ENCODE data around the gene EXOC6B.

Gene EXOC6B

DNA sequence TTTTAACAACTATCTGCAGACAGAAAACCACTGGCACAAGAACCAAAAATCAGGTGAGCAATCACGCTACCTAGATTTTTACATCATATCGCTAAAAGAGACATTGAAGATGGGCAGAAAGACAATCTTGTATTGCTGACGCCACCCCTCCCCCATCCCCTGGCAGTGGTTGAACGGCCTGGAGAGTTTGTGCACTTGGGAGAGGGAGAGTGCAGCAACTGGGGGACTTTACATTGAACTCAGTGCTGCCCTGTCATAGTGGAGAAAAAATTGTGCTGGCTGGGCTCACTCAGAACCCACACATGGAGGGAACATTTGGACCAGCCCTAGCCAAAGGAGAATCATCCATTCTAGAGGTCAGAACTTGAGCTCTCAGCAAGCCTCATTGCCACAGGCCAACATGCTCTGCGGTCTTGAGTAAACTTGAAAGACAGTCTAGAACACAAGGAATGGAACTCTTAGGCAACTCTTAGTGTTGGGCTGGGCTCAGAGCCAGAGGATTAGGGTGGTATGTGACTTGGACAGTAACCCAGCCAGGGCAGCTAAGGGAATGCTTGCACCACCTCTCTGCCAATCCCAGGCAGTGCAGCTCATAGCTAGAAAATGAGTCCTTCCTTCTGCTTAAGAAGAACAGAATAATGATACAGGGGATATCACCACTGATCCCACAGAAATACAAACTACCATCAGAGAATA, 458.2 kb downstream of the EXOC6B start:
- no peak for DNase-seq (ENCODE audit: low read depth in 2 of 2)

DNA sequence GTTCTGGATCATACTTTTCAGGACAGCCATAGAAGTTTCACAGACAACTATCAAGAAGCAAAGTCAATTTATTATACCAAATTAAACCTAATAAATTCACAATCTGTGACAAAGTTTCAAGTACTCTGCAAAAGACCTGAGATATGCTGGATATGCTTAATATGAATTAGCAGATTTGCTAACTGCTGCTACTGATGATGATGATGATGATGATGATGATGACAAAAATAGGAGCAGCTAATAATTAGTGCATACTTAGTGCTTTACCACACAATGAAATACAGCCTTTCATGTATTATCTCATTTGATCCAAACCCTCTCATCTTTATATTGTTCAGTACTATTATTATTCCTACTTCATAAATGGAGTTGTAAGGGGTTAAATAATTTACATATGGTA, 462.4 kb downstream of the EXOC6B start:
- DNase-seq (ENCODE audit: low read depth in 2 of 2): no peak

DNA sequence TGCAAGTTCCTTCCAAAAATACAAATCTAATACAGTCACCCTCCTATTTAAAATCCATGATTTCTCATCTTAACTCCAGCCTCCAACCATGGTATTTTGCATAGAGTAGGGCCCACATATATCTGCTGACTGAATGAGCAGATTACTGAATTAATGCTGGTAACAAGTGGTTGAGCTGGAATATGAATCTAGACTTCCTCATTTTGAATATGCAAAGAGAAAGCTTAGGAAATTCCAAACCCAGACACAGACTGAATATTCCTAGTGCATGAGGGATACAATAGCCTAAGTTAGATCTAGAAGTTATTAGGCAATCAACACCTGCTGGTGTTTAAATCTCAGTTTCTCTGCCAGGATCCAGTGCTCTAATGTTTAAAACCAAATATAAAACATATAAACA, 463.1 kb downstream of the EXOC6B start:
- no peak for DNase-seq (ENCODE audit: low read depth in 2 of 2)

GRCh38 chr2:72361521-72361920, 464.3 kb downstream of the EXOC6B start:
- DNase-seq (ENCODE audit: low read depth in 2 of 2): no peak

- no peak for DNase-seq (ENCODE audit: low read depth in 2 of 2)
Measured at GRCh38 chr2:72361042-72361441, 464.8 kb downstream of the EXOC6B start.

DNA sequence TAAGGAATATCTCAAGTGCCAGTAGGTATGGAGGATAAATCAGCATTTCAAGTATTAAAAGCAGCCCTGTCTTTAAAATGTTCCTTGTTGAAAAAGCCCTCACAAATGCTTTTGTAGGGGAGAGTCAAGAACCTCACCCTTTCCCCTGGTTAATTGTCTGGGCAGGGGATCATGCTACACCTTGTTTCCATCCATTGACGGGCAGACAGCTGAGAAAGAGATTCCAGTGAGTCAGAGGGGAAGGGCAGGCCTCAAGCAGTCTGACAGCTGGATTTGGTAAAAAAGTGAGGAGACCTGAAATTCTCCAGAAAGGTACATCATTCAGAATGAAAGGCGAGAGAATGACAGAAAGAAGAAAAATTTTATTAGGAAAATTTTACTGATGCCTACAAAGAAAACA, 475.0 kb downstream of the EXOC6B start:
- DNase-seq (ENCODE audit: low read depth in 2 of 2): no peak

- no peak for DNase-seq (ENCODE audit: low read depth in 2 of 2)
Measured at GRCh38 chr2:72349016-72349415, 476.8 kb downstream of the EXOC6B start.

GRCh38 chr2:72347081-72347480, 478.8 kb downstream of the EXOC6B start:
- no peak for DNase-seq (ENCODE audit: low read depth in 2 of 2)

GRCh38 chr2:72341639-72342038, 484.2 kb downstream of the EXOC6B start:
- DNase-seq (ENCODE audit: low read depth in 2 of 2): no peak

DNA sequence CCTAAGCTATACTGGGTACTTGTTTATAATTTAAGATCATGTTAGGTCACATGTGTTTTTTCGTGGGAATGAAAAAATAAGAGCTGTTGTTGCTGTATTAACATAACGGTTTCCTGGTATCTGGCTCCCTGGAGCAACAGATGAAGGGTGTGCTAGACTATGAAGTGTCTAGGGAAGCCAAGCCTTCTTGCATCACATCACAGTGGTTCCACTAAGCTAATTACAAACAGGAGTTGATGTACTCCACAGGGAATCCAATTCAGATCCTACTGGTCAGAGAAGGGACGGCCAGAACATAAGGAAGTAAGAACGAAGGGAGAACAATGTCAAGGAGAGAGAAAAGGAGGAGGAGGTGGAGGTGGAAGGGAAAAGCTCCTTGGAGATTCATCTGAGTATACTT, 485.2 kb downstream of the EXOC6B start:
- DNase-seq (ENCODE audit: low read depth in 2 of 2): no peak

DNA sequence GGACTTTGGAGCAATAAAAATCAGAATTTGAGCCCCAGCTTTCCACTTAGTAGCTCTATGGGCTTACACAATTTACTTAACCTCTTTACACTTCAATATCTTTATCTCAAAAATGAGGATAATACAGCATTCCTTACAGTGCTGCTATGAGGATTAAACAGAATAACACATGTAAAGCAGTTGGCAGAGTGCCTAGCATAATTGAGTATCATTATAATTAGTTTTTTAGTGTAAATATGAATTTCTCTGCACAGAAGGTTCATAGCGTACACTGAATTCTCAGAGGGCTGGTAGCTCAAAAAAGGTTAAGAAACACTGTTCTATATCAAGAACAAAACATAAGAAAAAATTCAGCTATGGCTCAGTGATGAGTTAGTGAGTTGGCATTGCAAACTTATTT, 487.8 kb downstream of the EXOC6B start:
- no peak for DNase-seq (ENCODE audit: low read depth in 2 of 2)

DNA sequence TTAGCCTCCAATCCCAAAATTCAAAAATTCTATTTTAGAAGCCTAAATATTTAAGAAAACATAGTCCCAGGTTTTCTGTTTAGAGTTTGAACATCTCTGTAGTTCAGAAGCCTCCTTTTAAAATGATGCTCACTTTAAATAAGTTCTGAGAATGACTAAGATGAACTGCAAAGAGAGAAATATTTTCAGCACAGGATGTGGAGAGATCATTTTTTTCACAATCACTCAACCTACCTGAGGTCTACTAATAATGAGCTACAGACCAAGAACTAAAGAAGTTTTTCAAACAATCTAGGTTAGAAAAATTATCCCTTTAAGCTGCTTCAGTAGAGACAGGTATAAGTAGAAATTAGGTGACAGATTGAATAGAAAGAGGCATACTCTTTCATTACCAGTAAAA, 493.1 kb downstream of the EXOC6B start:
- no peak for DNase-seq (ENCODE audit: low read depth in 2 of 2)

- no peak for DNase-seq (ENCODE audit: low read depth in 2 of 2)
Measured at GRCh38 chr2:72330652-72331051, 495.2 kb downstream of the EXOC6B start.

GRCh38 chr2:72326759-72327158, 499.1 kb downstream of the EXOC6B start:
- no peak for DNase-seq (ENCODE audit: low read depth in 2 of 2)

DNA sequence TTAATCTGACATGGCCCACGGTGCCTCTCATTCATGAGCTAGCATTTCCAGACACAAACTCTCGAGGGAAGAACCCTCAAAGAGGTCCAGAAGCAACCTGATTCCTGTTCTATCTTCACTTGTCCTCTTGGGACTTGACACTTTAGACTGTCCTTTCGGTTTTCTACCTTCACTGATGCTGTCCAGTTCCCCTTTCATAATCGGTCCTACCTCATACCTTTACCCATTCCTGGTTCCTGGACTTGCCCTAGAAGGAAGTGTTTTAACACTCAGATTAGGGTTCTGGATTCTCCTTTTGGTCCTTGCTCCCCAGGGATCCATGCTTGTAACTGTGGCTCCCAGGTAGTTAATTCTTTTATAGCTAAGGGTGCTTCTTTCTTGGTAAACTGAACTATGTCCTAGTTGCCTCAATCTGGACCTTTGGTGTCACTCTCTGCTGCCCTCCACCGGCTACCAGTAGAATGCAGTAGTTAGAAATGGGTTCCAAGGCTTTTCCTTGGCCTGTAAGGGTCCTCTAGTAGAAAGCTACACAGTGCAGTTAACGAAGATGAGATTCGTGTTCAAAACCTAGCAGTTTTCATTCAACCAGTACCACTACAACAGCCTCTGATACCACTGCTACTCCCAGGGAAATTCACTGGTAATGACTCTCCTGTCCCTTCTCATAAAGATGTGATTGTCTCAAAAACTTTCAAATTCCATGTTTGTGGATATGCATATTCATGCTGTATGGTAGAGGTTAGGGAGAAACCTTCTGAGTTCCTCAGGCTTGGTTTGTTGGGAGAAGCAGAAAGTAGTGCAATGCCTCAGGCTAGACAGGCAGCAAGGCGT, 500.0 kb downstream of the EXOC6B start:
- DNase-seq (ENCODE audit: low read depth in 2 of 2): no peak

DNA sequence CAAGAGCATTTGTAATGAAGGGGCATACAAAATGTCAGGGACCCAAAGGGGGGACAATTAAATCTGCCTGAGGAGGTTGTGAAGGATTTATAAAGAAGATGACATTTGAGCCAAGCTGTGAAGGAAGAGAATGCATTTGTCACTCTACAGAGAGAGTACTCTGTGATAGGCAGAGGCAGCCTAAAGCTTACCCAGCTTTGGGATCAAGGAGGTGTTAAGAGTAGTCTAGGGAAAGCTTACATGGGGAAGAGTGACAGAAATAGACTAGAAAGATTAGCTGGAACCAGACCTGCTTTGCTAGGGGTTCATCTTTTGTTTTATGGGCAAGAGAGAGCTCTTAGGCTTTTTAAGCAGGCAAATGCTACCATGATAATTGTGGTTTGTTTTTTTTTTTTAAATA, 509.1 kb downstream of the EXOC6B start:
- no peak for DNase-seq (ENCODE audit: low read depth in 2 of 2)

DNA sequence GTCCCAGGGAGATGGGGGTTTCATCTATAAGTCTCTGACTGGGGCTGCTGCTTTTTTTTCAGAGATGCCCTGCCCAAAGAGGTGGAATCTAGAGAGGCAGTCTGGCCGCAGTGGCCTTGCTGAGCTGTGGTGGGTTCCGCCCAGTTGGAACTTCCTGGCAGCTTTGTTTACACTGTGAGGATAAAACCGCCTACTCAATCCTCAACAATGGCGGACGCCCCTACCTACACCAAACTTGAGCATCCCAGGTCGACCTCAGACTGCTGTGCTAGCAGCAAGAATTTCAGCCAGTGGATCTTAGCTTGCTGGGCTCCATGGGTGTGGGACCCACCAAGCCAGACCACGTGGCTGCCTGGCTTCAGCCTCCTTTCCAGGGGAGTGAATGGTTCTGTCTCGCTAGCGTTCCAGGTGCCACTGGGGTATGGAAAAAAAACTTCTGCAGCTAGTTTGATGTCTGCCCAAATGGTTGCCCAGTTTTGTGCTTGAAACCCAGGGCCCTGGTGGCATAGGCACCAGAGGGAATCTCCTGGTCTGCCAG, 525.6 kb downstream of the EXOC6B start:
- DNase-seq (ENCODE audit: low read depth in 2 of 2): no peak

DNA sequence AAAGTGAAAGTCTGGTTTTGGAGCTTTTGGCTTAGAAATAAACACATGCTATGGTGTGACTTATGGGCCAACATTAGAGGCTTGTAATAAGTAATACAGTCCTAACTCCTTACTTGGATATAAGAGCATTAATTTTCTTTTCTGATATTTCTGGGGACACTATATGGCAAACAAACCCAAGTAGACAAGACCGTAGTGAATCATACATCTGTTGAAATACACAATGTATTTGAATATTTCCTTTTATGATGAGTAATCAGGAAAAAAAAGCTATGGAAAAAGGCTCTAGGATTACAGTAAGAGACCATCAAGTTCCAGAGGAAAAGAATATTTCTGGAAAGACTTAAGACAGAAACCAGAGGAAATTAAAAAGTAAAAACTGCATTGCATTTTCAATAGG, 532.2 kb downstream of the EXOC6B start:
- no peak for DNase-seq (ENCODE audit: low read depth in 2 of 2)

DNA sequence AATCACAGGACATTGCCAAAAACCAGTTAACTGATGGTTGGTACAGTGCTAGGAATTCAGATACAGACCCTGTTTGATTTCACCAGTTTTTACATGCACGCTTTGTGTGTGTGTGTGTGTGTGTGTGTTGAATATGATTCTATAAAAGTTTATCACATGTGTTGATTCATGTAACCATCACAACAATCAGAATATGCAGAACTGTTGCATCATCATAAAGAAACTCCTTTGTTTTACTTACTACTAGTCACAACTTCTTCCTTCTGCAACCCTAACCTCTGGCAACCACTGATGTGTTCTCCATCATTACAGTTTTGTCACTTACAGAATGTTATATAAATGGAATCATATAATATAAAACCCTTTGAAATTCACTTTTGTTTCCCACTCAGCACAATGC, 533.4 kb downstream of the EXOC6B start:
- DNase-seq (ENCODE audit: low read depth in 2 of 2): no peak

GRCh38 chr2:72291059-72291458, 534.8 kb downstream of the EXOC6B start:
- DNase-seq (ENCODE audit: low read depth in 2 of 2): no peak

DNA sequence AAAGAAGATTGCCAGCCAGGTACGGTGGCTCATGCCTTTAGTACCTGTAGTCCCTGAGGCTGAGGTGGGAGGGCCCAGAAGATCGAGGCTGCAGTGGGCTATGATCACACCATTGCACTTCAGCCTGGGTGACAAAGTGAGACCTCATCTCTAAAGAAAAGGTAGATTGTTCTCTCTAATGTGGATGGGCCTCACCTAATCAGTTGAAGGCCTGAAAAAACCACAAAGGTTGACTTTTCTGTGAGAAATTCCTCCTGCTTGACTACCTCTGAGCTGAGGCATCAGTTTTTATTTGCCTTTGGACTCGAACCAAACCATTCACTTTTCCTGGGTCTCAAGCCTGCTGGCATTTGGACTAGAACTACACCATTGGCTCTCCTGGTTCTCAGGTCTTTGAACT, 536.1 kb downstream of the EXOC6B start:
- DNase-seq (ENCODE audit: low read depth in 2 of 2): no peak

- no peak for DNase-seq (ENCODE audit: low read depth in 2 of 2)
Measured at GRCh38 chr2:72289283-72289682, 536.5 kb downstream of the EXOC6B start.

GRCh38 chr2:72278046-72278445, 547.8 kb downstream of the EXOC6B start:
- DNase-seq (ENCODE audit: low read depth in 2 of 2): no peak
